IMR-90 (cell line): ENCODE results near the gene OAF. TPM values are rescaled to one million over a fixed set of nuclear protein-coding genes. Genes with fewer than 3 reads are reported as not detected.

ENCODE experiments used
- ATAC-seq: fragments of 200-7000 bp; cut with Tn5 transposase; 2 replicates; pipeline ENCODE4 v1.9.1; 2020; ENCODE audit warnings: low read depth, mild to moderate bottlenecking, moderate library complexity
- BruUV-seq: library from RNA; stranded (reverse); fragments of 400-500 nt; replicated peaks from 2 replicates; lab custom pipeline; 2021; lab: Mats Ljungman, UMichigan
- CTCF ChIA-PET: fragments of 300-600 bp; formaldehyde crosslinking; extraction: SDS; loops from one replicate; lab custom pipeline; 2021; ENCODE audit warnings: antibody characterized with exemption; lab: Yijun Ruan, JAX
- POLR2A ChIA-PET: fragments of 300-600 bp; sonication (Branson Sonifier 250); formaldehyde crosslinking; loops from one replicate; lab custom pipeline; 2022; ENCODE audit warnings: antibody characterized with exemption; ENCODE audit not compliant: unreplicated experiment; lab: Charles Lee
- DNase-seq: peaks from one replicate; pipeline ENCODE4 v3.0.0; 2013
- H2AFZ ChIP-seq: replicated peaks from 2 replicates; pipeline ENCODE3; 2013; ENCODE audit warnings: low read length, mild to moderate bottlenecking; ENCODE audit not compliant: poor library complexity
- H2AK5ac ChIP-seq: 2 replicates; pipeline ENCODE4 v1.6.1; 2013; ENCODE audit warnings: low read depth, low read length, inconsistent platforms
- H2AK9ac ChIP-seq: replicated peaks from 2 replicates; pipeline ENCODE3; 2013; ENCODE audit warnings: mild to moderate bottlenecking, low read depth, low read length, moderate library complexity; ENCODE audit not compliant: poor library complexity
- H2BK120ac ChIP-seq: 2 replicates; pipeline ENCODE4 v1.6.1; 2013; ENCODE audit warnings: low read depth, low read length, inconsistent platforms
- H2BK15ac ChIP-seq: 3 replicates; pipeline ENCODE4 v1.6.1; 2013; ENCODE audit warnings: low read depth, low read length, inconsistent platforms
- H2BK20ac ChIP-seq: 2 replicates; pipeline ENCODE4 v1.6.1; 2013; ENCODE audit warnings: low read depth, mild to moderate bottlenecking, inconsistent platforms, low read length, moderate library complexity
- H2BK5ac ChIP-seq: 2 replicates; pipeline ENCODE4 v1.6.1; 2013; ENCODE audit warnings: mild to moderate bottlenecking, low read depth, low read length, inconsistent platforms; ENCODE audit not compliant: poor library complexity, severe bottlenecking
- H3K14ac ChIP-seq: replicated peaks from 2 replicates; pipeline ENCODE4 v1.6.1; 2013; ENCODE audit warnings: low read depth, low read length, inconsistent platforms
- H3K18ac ChIP-seq: 2 replicates; pipeline ENCODE4 v1.6.1; 2013; ENCODE audit warnings: low read depth, low read length, control low read depth
- H3K23ac ChIP-seq: 2 replicates; pipeline ENCODE4 v1.6.1; 2013; ENCODE audit warnings: low read depth, low read length, inconsistent platforms
- H3K27ac ChIP-seq: 2 replicates; pipeline ENCODE4 v1.5.1; 2013; ENCODE audit warnings: mild to moderate bottlenecking, control low read depth, low read length; ENCODE audit not compliant: insufficient read depth
- H3K27me3 ChIP-seq: 2 replicates; pipeline ENCODE4 v1.6.1; 2013; ENCODE audit warnings: low read length; ENCODE audit not compliant: control insufficient read depth, insufficient read depth
- H3K36me3 ChIP-seq: 2 replicates; pipeline ENCODE4 v1.6.1; 2013; ENCODE audit warnings: low read length, mixed read lengths; ENCODE audit not compliant: control insufficient read depth, insufficient read depth
- H3K4ac ChIP-seq: 2 replicates; pipeline ENCODE4 v1.6.1; 2013; ENCODE audit warnings: low read depth, low read length, inconsistent platforms
- H3K4me1 ChIP-seq: 2 replicates; pipeline ENCODE4 v1.6.1; 2013; ENCODE audit warnings: low read length, mixed read lengths; ENCODE audit not compliant: control insufficient read depth, insufficient read depth
- H3K4me2 ChIP-seq: 2 replicates; pipeline ENCODE4 v1.6.1; 2013; ENCODE audit warnings: low read depth, mild to moderate bottlenecking, control low read depth, low read length, moderate library complexity
- H3K4me3 ChIP-seq: 2 replicates; pipeline ENCODE4 v1.5.1; 2013; ENCODE audit warnings: low read depth, mild to moderate bottlenecking, control low read depth, low read length, moderate library complexity; ENCODE audit not compliant: insufficient read depth
- H3K56ac ChIP-seq: 2 replicates; pipeline ENCODE4 v1.6.1; 2013; ENCODE audit warnings: low read length, inconsistent platforms; ENCODE audit not compliant: insufficient read depth; ENCODE audit errors: extremely low read depth
- H3K79me1 ChIP-seq, 2 experiments: 2 replicates each; pipeline ENCODE4 v1.6.1; 2013; ENCODE audit warnings: low read length in 2 of 2, inconsistent platforms in 1 of 2, low read depth in 1 of 2
- H3K9ac ChIP-seq: 2 replicates; pipeline ENCODE4 v1.6.1; 2013; ENCODE audit warnings: low read depth, low read length, control low read depth
- H3K9me1 ChIP-seq: 2 replicates; pipeline ENCODE4 v1.6.1; 2013; ENCODE audit warnings: low read length, inconsistent platforms; ENCODE audit not compliant: insufficient read depth
- H3K9me3 ChIP-seq: 2 replicates; pipeline ENCODE4 v1.6.1; 2013; ENCODE audit warnings: low read length; ENCODE audit not compliant: control insufficient read depth, insufficient read depth
- H4K20me1 ChIP-seq: 2 replicates; pipeline ENCODE4 v1.6.1; 2013; ENCODE audit warnings: low read length, inconsistent platforms; ENCODE audit not compliant: insufficient read depth
- H4K5ac ChIP-seq: 2 replicates; pipeline ENCODE4 v1.6.1; 2013; ENCODE audit warnings: mild to moderate bottlenecking, low read depth, low read length, control low read depth
- H4K8ac ChIP-seq, 2 experiments: 2 replicates each; pipeline ENCODE4 v1.6.1; 2013; ENCODE audit warnings: low read depth in 2 of 2, low read length in 2 of 2, control low read depth in 1 of 2, inconsistent platforms in 1 of 2
- H4K91ac ChIP-seq: 2 replicates; pipeline ENCODE4 v1.6.1; 2013; ENCODE audit warnings: low read depth, low read length, inconsistent platforms; ENCODE audit not compliant: insufficient read depth
- BHLHE40 ChIP-seq: fragments of 150-350 bp; IDR thresholded peaks from 2 replicates; pipeline ENCODE4 v1.6.1; 2016; ENCODE audit warnings: mild to moderate bottlenecking, low read depth, low read length
- CEBPB ChIP-seq: IDR thresholded peaks from 2 replicates; pipeline ENCODE4 v1.6.1; 2012; ENCODE audit warnings: low read depth, low read length, improper control_type of control experiment
- CHD1 ChIP-seq: IDR thresholded peaks from 2 replicates; pipeline ENCODE4 v1.6.1; 2012; ENCODE audit warnings: low read depth, low read length, improper control_type of control experiment
- FOS ChIP-seq: fragments of 150-350 bp; IDR thresholded peaks from 2 replicates; pipeline ENCODE4 v1.6.1; 2016; ENCODE audit warnings: low read depth, low read length
- MAZ ChIP-seq: IDR thresholded peaks from 2 replicates; pipeline ENCODE4 v1.6.1; 2012; ENCODE audit warnings: low read depth, mild to moderate bottlenecking, low read length, improper control_type of control experiment, moderate library complexity, borderline replicate concordance
- MXI1 ChIP-seq: IDR thresholded peaks from 2 replicates; pipeline ENCODE4 v1.6.1; 2012; ENCODE audit warnings: low read depth, mild to moderate bottlenecking, low read length, moderate library complexity, borderline replicate concordance
- NFE2L2 ChIP-seq: fragments of 150-350 bp; IDR thresholded peaks from 2 replicates; pipeline ENCODE4 v1.6.1; 2016; ENCODE audit warnings: low read depth, mild to moderate bottlenecking, low read length
- POLR2A ChIP-seq: IDR thresholded peaks from 2 replicates; pipeline ENCODE4 v1.6.1; 2012; ENCODE audit warnings: mild to moderate bottlenecking, low read depth, low read length
- RFX5 ChIP-seq: IDR thresholded peaks from 2 replicates; pipeline ENCODE4 v1.8.0; 2012; ENCODE audit warnings: low read depth, mild to moderate bottlenecking, low read length, moderate library complexity
- WGBS, 2 experiments: methylation state at CpG; one replicate each; pipeline versions ENCODE4 v1.1.5 to v1.1.7; 2013; ENCODE audit warnings: missing lambda C conversion rate in 2 of 2; ENCODE audit not compliant: insufficient read length in 1 of 2; ENCODE audit errors: extremely low coverage in 2 of 2; 5-methylcytosine and 5-hydroxymethylcytosine counted together
- dilution Hi-C: fragments of 300-500 bp; cut with HindIII; formaldehyde crosslinking; loops from one replicate; pipeline ENCODE4 v1.14.3; 2018; ENCODE audit warnings: low sequenced_read_pairs; ENCODE audit not compliant: unreplicated experiment
- in situ Hi-C: fragments of 300-500 bp; cut with MboI; formaldehyde crosslinking; loops from 3 replicates; pipeline ENCODE4 v1.14.3; 2019; ENCODE audit warnings: low sequenced_read_pairs, inconsistent platforms, mixed read lengths
- intact Hi-C: fragments of 100-400 bp; cut with micrococcal nuclease; formaldehyde crosslinking; loops from 2 replicates; pipeline ENCODE4 v1.10.0; 2022
- polyA plus RNA-seq, 3 experiments: library from polyadenylated mRNA; depleted of rRNA; stranded (reverse); fragments of >200 nt; gene quantifications; 2 replicates each; pipeline ENCODE4 v1.2.3, GENCODE V29; 2012; ENCODE audit warnings: low replicate concordance in 1 of 3
- total RNA-seq: library from RNA; depleted of rRNA; stranded (reverse); fragments of >200 nt; gene quantifications from 2 replicates; pipeline ENCODE4 v1.2.3, GENCODE V29; 2012
- TF ChIP-seq, protein P1 (sequence below): conservative IDR thresholded peaks from 2 replicates; pipeline ENCODE4 v1.5.1; 2012; ENCODE audit warnings: mild to moderate bottlenecking, low read depth, low read length, improper control_type of control experiment
- TF ChIP-seq, protein P2 (sequence below): fragments of 150-350 bp; IDR thresholded peaks from 2 replicates; pipeline ENCODE4 v1.6.1; 2016; ENCODE audit warnings: low read depth, mild to moderate bottlenecking, low read length, moderate library complexity, borderline replicate concordance

Gene OAF
- total and polyA plus RNA-seq, 2 of the 4 experiments (the other 2 are of a cell fraction): 9.9 to 42.0 TPM

DNA sequence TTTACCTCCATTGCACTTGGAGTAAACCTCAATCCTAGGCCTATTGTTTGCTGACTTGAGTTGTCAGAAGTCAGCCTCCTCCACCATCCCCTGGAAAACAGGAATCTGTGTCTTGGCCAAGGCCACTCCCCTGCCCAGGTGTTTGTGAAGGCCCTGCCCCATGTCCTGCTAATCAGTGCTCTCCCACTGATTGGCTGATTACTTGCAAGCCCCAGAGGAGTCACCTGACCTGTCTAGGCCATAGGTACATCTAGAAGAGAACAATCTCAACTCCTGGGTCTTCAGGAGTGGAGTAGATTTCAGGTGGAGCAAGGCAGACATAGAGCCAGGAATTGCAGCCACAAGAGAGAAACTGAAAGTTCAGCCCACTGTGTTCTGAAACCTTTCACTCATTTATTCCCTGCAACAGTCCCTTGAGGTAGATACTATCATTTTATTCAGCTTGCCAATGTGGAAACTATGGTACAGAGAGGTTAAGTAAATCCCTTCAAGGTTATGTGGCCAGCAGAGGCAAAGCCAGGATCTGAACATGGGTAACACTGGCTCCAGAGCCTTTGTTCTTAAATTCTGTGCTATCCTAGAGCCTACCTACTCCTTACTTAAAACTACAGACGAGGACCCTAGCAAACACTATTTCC lies 10.4 kb downstream of the OAF start:
- H4K8ac ChIP-seq: no peak overlapping the region
- no peak overlapping the region for H3K56ac ChIP-seq
- H4K91ac ChIP-seq: no peak overlapping the region
- H2BK120ac ChIP-seq: no peak overlapping the region
- no peak overlapping the region for H2AK9ac ChIP-seq
- no peak overlapping the region for H3K4me3 ChIP-seq
- no peaks in the 10 kb centered on the region for H3K27me3 ChIP-seq
- no peak overlapping the region for H3K27ac ChIP-seq
- H2BK15ac ChIP-seq: no peak overlapping the region
- H2AFZ ChIP-seq: no peak overlapping the region
- H3K79me1 ChIP-seq: peaks cover 3 to 39% of the 10 kb centered on the region in 2 experiments; a peak in 2 of 4 replicates
- BruUV-seq: no TSS peak
- ChIA-PET CTCF (no interaction called here), POLR2A (no interaction called here)
- in situ Hi-C loops: no loop called here
- no peak overlapping the region for H3K23ac ChIP-seq
- H3K36me3 ChIP-seq: no peaks in the 10 kb centered on the region
- H3K4me2 ChIP-seq: no peak overlapping the region
- intact Hi-C loops: no loop called here
- TF ChIP-seq MXI1 (no peak), CEBPB (no peak), MAZ (no peak), RFX5 (no peak), NFE2L2 (no peak), CHD1 (no peak), POLR2A (no peak), BHLHE40 (no peak), FOS (no peak)
- TF ChIP-seq, protein P1, sequence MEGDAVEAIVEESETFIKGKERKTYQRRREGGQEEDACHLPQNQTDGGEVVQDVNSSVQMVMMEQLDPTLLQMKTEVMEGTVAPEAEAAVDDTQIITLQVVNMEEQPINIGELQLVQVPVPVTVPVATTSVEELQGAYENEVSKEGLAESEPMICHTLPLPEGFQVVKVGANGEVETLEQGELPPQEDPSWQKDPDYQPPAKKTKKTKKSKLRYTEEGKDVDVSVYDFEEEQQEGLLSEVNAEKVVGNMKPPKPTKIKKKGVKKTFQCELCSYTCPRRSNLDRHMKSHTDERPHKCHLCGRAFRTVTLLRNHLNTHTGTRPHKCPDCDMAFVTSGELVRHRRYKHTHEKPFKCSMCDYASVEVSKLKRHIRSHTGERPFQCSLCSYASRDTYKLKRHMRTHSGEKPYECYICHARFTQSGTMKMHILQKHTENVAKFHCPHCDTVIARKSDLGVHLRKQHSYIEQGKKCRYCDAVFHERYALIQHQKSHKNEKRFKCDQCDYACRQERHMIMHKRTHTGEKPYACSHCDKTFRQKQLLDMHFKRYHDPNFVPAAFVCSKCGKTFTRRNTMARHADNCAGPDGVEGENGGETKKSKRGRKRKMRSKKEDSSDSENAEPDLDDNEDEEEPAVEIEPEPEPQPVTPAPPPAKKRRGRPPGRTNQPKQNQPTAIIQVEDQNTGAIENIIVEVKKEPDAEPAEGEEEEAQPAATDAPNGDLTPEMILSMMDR: no peak
- TF ChIP-seq, protein P2, sequence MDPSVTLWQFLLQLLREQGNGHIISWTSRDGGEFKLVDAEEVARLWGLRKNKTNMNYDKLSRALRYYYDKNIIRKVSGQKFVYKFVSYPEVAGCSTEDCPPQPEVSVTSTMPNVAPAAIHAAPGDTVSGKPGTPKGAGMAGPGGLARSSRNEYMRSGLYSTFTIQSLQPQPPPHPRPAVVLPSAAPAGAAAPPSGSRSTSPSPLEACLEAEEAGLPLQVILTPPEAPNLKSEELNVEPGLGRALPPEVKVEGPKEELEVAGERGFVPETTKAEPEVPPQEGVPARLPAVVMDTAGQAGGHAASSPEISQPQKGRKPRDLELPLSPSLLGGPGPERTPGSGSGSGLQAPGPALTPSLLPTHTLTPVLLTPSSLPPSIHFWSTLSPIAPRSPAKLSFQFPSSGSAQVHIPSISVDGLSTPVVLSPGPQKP: no peak
- no peak overlapping the region for H3K14ac ChIP-seq
- dilution Hi-C loops: no loop called here
- WGBS, 2 experiments: no CpG with 5 or more reads among the region's 1 CpG
- H2AK5ac ChIP-seq: no peak overlapping the region
- H3K18ac ChIP-seq: no peak overlapping the region
- no peak overlapping the region for H3K4ac ChIP-seq
- no peaks in the 10 kb centered on the region for H3K9me3 ChIP-seq
- H3K9me1 ChIP-seq: peaks cover 31% of the 10 kb centered on the region
- no peak overlapping the region for H4K5ac ChIP-seq
- DNase-seq: no peak
- H4K20me1 ChIP-seq: peaks cover 15% of the 10 kb centered on the region
- peaks cover 15% of the 10 kb centered on the region for H3K4me1 ChIP-seq
- H2BK5ac ChIP-seq: no peak overlapping the region
- ATAC-seq: no peak
- H3K9ac ChIP-seq: no peak overlapping the region
- H2BK20ac ChIP-seq: no peak overlapping the region
